Gastroesophageal sphincter (tissue), 3 donors: ENCODE results near the gene ZBTB46.

Experiments
- POLR2A ChIP-seq, 2 donors: fragments of 450-650 bp; IDR thresholded peaks; one replicate each; pipeline ENCODE4 v1.6.1; 2017; ENCODE audit warnings: antibody characterized with exemption in 2 of 2, mild to moderate bottlenecking in 2 of 2, moderate library complexity in 1 of 2
- POLR2AphosphoS5 ChIP-seq: sonication (generic); formaldehyde crosslinking; IDR thresholded peaks from one replicate; pipeline ENCODE4 v1.6.1; 2017; ENCODE audit warnings: antibody characterized with exemption
- TF ChIP-seq, protein P1 (sequence below), 4 experiments: fragments of 200-600 bp in 2 of 4; fragments of 450-650 bp in 2 of 4; sonication (generic) in 1 of 4; IDR thresholded peaks; one replicate each; pipeline ENCODE4 v1.5.1; 2017 to 2019; ENCODE audit warnings: antibody characterized with exemption in 4 of 4, mild to moderate bottlenecking in 2 of 4, moderate library complexity in 2 of 4

- TF ChIP-seq, protein P1, sequence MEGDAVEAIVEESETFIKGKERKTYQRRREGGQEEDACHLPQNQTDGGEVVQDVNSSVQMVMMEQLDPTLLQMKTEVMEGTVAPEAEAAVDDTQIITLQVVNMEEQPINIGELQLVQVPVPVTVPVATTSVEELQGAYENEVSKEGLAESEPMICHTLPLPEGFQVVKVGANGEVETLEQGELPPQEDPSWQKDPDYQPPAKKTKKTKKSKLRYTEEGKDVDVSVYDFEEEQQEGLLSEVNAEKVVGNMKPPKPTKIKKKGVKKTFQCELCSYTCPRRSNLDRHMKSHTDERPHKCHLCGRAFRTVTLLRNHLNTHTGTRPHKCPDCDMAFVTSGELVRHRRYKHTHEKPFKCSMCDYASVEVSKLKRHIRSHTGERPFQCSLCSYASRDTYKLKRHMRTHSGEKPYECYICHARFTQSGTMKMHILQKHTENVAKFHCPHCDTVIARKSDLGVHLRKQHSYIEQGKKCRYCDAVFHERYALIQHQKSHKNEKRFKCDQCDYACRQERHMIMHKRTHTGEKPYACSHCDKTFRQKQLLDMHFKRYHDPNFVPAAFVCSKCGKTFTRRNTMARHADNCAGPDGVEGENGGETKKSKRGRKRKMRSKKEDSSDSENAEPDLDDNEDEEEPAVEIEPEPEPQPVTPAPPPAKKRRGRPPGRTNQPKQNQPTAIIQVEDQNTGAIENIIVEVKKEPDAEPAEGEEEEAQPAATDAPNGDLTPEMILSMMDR (IDR thresholded peaks at IDR 0.05): no peak
- no peak for TF ChIP-seq POLR2AphosphoS5
- no peak for TF ChIP-seq POLR2A (IDR thresholded peaks at IDR 0.05)
Observed at GRCh38 chr20:63746751-63747315, 84.2 kb downstream of the ZBTB46 start.
